Liver (tissue), 9 donors: ENCODE data around the gene STEAP3. TPM values are rescaled to one million over a fixed set of nuclear protein-coding genes. Genes with fewer than 3 reads are reported as not detected.
A peak's percentile ranks its signal among the peaks of the same experiment; 100 is the strongest.

Source experiments
- DNase-seq: peaks from one replicate; pipeline ENCODE4 v3.0.0-alpha.2; 2017; ENCODE audit warnings: low spot score
- H3K27ac ChIP-seq, 2 donors: one replicate each; pipeline ENCODE4 v1.7.0; 2013; ENCODE audit warnings: inconsistent platforms in 2 of 2, low read length in 2 of 2, control low read depth in 1 of 2, low read depth in 1 of 2, mild to moderate bottlenecking in 1 of 2
- H3K27me3 ChIP-seq, 4 donors: one replicate each; pipeline versions ENCODE4 v1.6.1 to v1.7.0; 2013; ENCODE audit warnings: low read length in 3 of 4, inconsistent platforms in 1 of 4, mild to moderate bottlenecking in 1 of 4, moderate library complexity in 1 of 4; ENCODE audit not compliant: control insufficient read depth in 4 of 4, insufficient read depth in 4 of 4
- H3K36me3 ChIP-seq, 4 donors: one replicate each; pipeline versions ENCODE4 v1.6.1 to v1.7.0; 2013; ENCODE audit warnings: low read length in 3 of 4, mild to moderate bottlenecking in 3 of 4, low read depth in 1 of 4, moderate library complexity in 1 of 4; ENCODE audit not compliant: control insufficient read depth in 4 of 4, insufficient read depth in 3 of 4
- H3K4me1 ChIP-seq, 4 donors: one replicate each; pipeline versions ENCODE4 v1.6.1 to v1.7.0; 2013; ENCODE audit warnings: low read length in 3 of 4, mild to moderate bottlenecking in 3 of 4, moderate library complexity in 1 of 4; ENCODE audit not compliant: control insufficient read depth in 4 of 4, insufficient read depth in 4 of 4
- H3K4me3 ChIP-seq, 3 donors: one replicate each; pipeline versions ENCODE4 v1.6.1 to v1.7.0; 2013; ENCODE audit warnings: low read length in 3 of 3, control low read depth in 1 of 3, low read depth in 1 of 3, mild to moderate bottlenecking in 1 of 3
- H3K9ac ChIP-seq, 2 donors: one replicate each; pipeline ENCODE4 v1.7.0; 2013; ENCODE audit warnings: low read length in 2 of 2, mild to moderate bottlenecking in 2 of 2, moderate library complexity in 2 of 2, control low read depth in 1 of 2, low read depth in 1 of 2
- H3K9me3 ChIP-seq, 4 donors: one replicate each; pipeline versions ENCODE4 v1.6.1 to v1.7.0; 2013; ENCODE audit warnings: low read length in 3 of 4; ENCODE audit not compliant: control insufficient read depth in 4 of 4
- EGR1 ChIP-seq, 2 donors: IDR thresholded peaks; 2 replicates each; pipeline ENCODE4 v1.6.1; 2016 to 2018; ENCODE audit warnings: antibody characterized with exemption in 2 of 2, low read depth in 2 of 2
- FOXA1 ChIP-seq: IDR thresholded peaks from 2 replicates; pipeline ENCODE4 v1.6.1; 2016; ENCODE audit warnings: antibody characterized with exemption
- GABPA ChIP-seq, 2 donors: IDR thresholded peaks in 1 of 2; conservative IDR thresholded peaks in 1 of 2; 2 replicates each; pipeline ENCODE4 v1.6.1; 2016; ENCODE audit warnings: antibody characterized with exemption in 2 of 2, mild to moderate bottlenecking in 1 of 2, moderate library complexity in 1 of 2
- HNF4A ChIP-seq, 2 donors: conservative IDR thresholded peaks; 2 replicates each; pipeline ENCODE4 v1.6.1; 2016; ENCODE audit warnings: antibody characterized with exemption in 2 of 2, mild to moderate bottlenecking in 2 of 2
- HNF4G ChIP-seq: IDR thresholded peaks from 2 replicates; pipeline ENCODE4 v1.6.1; 2016; ENCODE audit warnings: antibody characterized with exemption
- JUND ChIP-seq, 2 donors: IDR thresholded peaks; 2 replicates each; pipeline ENCODE4 v1.6.1; 2016; ENCODE audit warnings: antibody characterized with exemption in 2 of 2
- NR2F2 ChIP-seq: IDR thresholded peaks from 2 replicates; pipeline ENCODE4 v1.6.1; 2016; ENCODE audit warnings: antibody characterized with exemption
- RAD21 ChIP-seq, 2 donors: IDR thresholded peaks; 2 replicates each; pipeline ENCODE4 v1.6.1; 2016; ENCODE audit warnings: antibody characterized with exemption in 2 of 2, mild to moderate bottlenecking in 2 of 2
- SP1 ChIP-seq: IDR thresholded peaks from 2 replicates; pipeline ENCODE4 v1.6.1; 2018; ENCODE audit warnings: antibody characterized with exemption, mild to moderate bottlenecking
- TAF1 ChIP-seq: conservative IDR thresholded peaks from 2 replicates; pipeline ENCODE4 v1.6.1; 2016; ENCODE audit warnings: antibody characterized with exemption, mild to moderate bottlenecking
- WGBS: extraction: QIAGEN DNeasy Blood & Tissue Kit; methylation state at CpG from one replicate; pipeline ENCODE4 v1.1.7; 2013; 5-methylcytosine and 5-hydroxymethylcytosine counted together
- polyA plus RNA-seq, 2 donors: library from polyadenylated mRNA; stranded (reverse) in 1 of 2; unstranded in 1 of 2; fragments of 200-250 nt in 1 of 2; fragments of >200 nt in 1 of 2; fragmentation: Nextera tagmentation in 1 of 2; extraction: Ambion mirVana in 1 of 2; gene quantifications; one replicate each; pipeline versions ENCODE4 v1.2.1 to v1.2.3, GENCODE V29; 2013 to 2015
- total RNA-seq, 2 donors: library from RNA; depleted of rRNA; stranded (reverse); fragments of >200 nt; gene quantifications; one replicate each; pipeline ENCODE4 v1.2.3, GENCODE V29; 2014
- TF ChIP-seq, protein P1 (sequence below): IDR thresholded peaks from 2 replicates; pipeline ENCODE4 v1.6.1; 2016; ENCODE audit warnings: antibody characterized with exemption
- TF ChIP-seq, protein P2 (sequence below): IDR thresholded peaks from 2 replicates; pipeline ENCODE4 v1.6.1; 2016; ENCODE audit warnings: antibody characterized with exemption, mild to moderate bottlenecking
- TF ChIP-seq, protein P3 (sequence below): IDR thresholded peaks from 2 replicates; pipeline ENCODE4 v1.6.1; 2016; ENCODE audit warnings: antibody characterized with exemption
- TF ChIP-seq, protein P4 (sequence below): fragments of 150-350 bp; IDR thresholded peaks from 2 replicates; pipeline ENCODE4 v1.5.1; 2017; ENCODE audit warnings: improper control_type of control experiment, low read depth, low read length; ENCODE audit not compliant: missing input control
- TF ChIP-seq, protein P5 (sequence below): IDR thresholded peaks from 2 replicates; pipeline ENCODE4 v1.6.1; 2016; ENCODE audit warnings: antibody characterized with exemption
- donor health status: healthy.
- donor health status: healthy.
- donor health status: healthy.
- donor health status: healthy.
- donor health status: healthy.

Gene STEAP3
- total and polyA plus RNA-seq, 4 donors = 44.4 to 158 (median 113) TPM

DNA sequence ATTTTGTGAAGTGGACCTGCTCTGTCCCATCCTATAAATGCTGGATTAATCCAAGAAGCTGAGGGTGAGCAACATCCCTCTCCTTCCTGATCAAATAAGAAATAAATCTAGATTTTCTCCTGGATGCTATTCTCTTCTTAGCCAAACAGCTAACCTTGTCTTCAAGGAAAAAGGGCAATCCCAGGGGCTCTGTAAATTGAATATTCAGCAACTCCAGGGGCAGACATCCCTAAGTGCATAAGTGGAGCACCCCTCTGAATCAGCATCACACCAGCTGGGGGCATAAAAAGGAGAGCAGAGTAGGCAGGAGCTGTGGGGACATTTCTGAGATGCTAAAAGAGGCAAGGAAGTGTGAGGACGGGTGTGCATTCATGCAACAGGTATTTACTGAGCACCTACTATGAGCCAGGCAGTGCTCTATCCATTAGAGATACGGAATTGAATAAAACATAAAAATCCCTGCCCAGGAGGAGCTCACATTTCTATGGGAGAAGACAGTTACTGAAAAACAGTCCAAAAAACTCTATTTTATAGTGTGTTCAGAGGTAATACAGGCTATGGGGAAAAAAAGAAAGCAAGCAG is 2.8 kb upstream of the STEAP3 start:
- DNase-seq = no peak
- peak overlapping the region; percentile 84 to 91 for H3K27ac ChIP-seq
- H3K27me3 ChIP-seq = no peaks in the 10 kb centered on the region
- no peaks in the 10 kb centered on the region for H3K9me3 ChIP-seq
- peaks cover 10 to 73% (median 62%) of the 10 kb centered on the region in 4 donors for H3K4me1 ChIP-seq
- H3K4me3 ChIP-seq = no peak overlapping the region
- no peak for TF ChIP-seq TAF1
- TF ChIP-seq GABPA (IDR thresholded peaks at IDR 0.05 in 1 of 2, conservative IDR thresholded peaks at IDR 0.05 in 1 of 2) = no peak
- no peak for TF ChIP-seq HNF4G
- TF ChIP-seq, protein P1, sequence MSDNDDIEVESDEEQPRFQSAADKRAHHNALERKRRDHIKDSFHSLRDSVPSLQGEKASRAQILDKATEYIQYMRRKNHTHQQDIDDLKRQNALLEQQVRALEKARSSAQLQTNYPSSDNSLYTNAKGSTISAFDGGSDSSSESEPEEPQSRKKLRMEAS = no peak
- TF ChIP-seq, protein P2, sequence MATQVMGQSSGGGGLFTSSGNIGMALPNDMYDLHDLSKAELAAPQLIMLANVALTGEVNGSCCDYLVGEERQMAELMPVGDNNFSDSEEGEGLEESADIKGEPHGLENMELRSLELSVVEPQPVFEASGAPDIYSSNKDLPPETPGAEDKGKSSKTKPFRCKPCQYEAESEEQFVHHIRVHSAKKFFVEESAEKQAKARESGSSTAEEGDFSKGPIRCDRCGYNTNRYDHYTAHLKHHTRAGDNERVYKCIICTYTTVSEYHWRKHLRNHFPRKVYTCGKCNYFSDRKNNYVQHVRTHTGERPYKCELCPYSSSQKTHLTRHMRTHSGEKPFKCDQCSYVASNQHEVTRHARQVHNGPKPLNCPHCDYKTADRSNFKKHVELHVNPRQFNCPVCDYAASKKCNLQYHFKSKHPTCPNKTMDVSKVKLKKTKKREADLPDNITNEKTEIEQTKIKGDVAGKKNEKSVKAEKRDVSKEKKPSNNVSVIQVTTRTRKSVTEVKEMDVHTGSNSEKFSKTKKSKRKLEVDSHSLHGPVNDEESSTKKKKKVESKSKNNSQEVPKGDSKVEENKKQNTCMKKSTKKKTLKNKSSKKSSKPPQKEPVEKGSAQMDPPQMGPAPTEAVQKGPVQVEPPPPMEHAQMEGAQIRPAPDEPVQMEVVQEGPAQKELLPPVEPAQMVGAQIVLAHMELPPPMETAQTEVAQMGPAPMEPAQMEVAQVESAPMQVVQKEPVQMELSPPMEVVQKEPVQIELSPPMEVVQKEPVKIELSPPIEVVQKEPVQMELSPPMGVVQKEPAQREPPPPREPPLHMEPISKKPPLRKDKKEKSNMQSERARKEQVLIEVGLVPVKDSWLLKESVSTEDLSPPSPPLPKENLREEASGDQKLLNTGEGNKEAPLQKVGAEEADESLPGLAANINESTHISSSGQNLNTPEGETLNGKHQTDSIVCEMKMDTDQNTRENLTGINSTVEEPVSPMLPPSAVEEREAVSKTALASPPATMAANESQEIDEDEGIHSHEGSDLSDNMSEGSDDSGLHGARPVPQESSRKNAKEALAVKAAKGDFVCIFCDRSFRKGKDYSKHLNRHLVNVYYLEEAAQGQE = no peak
- TF ChIP-seq, protein P3, sequence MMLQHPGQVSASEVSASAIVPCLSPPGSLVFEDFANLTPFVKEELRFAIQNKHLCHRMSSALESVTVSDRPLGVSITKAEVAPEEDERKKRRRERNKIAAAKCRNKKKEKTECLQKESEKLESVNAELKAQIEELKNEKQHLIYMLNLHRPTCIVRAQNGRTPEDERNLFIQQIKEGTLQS = no peak
- no peak for TF ChIP-seq SP1
- TF ChIP-seq, protein P4, sequence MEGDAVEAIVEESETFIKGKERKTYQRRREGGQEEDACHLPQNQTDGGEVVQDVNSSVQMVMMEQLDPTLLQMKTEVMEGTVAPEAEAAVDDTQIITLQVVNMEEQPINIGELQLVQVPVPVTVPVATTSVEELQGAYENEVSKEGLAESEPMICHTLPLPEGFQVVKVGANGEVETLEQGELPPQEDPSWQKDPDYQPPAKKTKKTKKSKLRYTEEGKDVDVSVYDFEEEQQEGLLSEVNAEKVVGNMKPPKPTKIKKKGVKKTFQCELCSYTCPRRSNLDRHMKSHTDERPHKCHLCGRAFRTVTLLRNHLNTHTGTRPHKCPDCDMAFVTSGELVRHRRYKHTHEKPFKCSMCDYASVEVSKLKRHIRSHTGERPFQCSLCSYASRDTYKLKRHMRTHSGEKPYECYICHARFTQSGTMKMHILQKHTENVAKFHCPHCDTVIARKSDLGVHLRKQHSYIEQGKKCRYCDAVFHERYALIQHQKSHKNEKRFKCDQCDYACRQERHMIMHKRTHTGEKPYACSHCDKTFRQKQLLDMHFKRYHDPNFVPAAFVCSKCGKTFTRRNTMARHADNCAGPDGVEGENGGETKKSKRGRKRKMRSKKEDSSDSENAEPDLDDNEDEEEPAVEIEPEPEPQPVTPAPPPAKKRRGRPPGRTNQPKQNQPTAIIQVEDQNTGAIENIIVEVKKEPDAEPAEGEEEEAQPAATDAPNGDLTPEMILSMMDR = no peak
- no peak for TF ChIP-seq NR2F2
- TF ChIP-seq, protein P5, sequence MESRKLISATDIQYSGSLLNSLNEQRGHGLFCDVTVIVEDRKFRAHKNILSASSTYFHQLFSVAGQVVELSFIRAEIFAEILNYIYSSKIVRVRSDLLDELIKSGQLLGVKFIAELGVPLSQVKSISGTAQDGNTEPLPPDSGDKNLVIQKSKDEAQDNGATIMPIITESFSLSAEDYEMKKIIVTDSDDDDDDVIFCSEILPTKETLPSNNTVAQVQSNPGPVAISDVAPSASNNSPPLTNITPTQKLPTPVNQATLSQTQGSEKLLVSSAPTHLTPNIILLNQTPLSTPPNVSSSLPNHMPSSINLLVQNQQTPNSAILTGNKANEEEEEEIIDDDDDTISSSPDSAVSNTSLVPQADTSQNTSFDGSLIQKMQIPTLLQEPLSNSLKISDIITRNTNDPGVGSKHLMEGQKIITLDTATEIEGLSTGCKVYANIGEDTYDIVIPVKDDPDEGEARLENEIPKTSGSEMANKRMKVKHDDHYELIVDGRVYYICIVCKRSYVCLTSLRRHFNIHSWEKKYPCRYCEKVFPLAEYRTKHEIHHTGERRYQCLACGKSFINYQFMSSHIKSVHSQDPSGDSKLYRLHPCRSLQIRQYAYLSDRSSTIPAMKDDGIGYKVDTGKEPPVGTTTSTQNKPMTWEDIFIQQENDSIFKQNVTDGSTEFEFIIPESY = no peak
- H3K9ac ChIP-seq = no peak overlapping the region
- no peaks in the 10 kb centered on the region for H3K36me3 ChIP-seq
- 92% methylated on average over 2 of the region's 2 CpGs for WGBS

DNA sequence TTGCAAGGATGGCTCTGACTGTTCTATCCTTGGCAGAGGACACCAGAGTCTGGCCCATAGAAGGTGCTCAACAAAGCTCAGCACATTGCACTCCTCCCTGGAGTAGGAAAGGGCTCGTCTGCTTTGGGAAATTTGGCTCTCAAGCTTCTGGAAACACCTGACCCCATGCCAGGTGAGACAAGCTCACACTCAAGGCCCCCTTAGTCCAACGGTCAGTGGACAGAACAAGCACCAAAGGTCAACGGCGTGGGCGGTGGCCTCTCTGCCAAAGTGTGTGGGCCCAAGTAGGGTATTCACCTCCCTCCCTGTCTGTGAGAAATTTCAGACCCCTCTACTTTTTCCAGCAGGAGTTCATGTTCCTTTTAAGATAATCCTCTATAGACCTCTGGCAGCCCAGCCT is 2.0 kb upstream of the STEAP3 start:
- DNase-seq = peak; percentile 54
- whole genome bisulfite sequencing = 30% methylated on average over 5 of the region's 5 CpGs
- peaks cover 10 to 78% (median 67%) of the 10 kb centered on the region in 4 donors for H3K4me1 ChIP-seq
- TF ChIP-seq FOXA1 (no peak), RAD21 (IDR thresholded peaks at IDR 0.05) (peak; percentile 36 to 47), TAF1 (no peak), SP1 (peak; percentile 91), EGR1 (IDR thresholded peaks at IDR 0.05; ENCODE audit: low read depth in 2 of 2) (peak; percentile 96 to 99), JUND (IDR thresholded peaks at IDR 0.05) (peak; percentile 42 to 84), HNF4A (conservative IDR thresholded peaks at IDR 0.05) (peak; percentile 98 to 99), NR2F2 (peak; percentile 85), GABPA (IDR thresholded peaks at IDR 0.05 in 1 of 2, conservative IDR thresholded peaks at IDR 0.05 in 1 of 2) (peak in 1 of 2 donors; percentile 9)
- TF ChIP-seq, protein P3 = no peak
- TF ChIP-seq, protein P2 = peak; percentile 47
- TF ChIP-seq, protein P1 = peak; percentile 89
- TF ChIP-seq, protein P4 = no peak

More for the DNA sequence above, 2.0 kb upstream of the STEAP3 start:
- Histone ChIP-seq H3K27ac (peak overlapping the region; percentile 84 to 91), H3K36me3 (no peaks in the 10 kb centered on the region), H3K27me3 (no peaks in the 10 kb centered on the region), H3K9ac (no peak overlapping the region), H3K9me3 (no peaks in the 10 kb centered on the region), H3K4me3 (peak overlapping the region in 2 of 3 donors; percentile 68 to 84)
